DND-41 (cell line): ENCODE measurements around the gene CUL3.

Experiments
- ATAC-seq: fragments of 200-7000 bp; cut with Tn5 transposase; 3 replicates; pipeline ENCODE4 v1.9.1; 2021; ENCODE audit warnings: low read depth; ENCODE audit not compliant: insufficient read depth
- DNase-seq: peaks from one replicate; pipeline ENCODE4 v3.0.0-alpha.2; 2020
- H2AFZ ChIP-seq: 2 replicates; pipeline ENCODE4 v1.6.0; 2012; ENCODE audit warnings: low read depth, low read length
- H3K27ac ChIP-seq: 2 replicates; pipeline ENCODE4 v1.5.1; 2012; ENCODE audit warnings: low read length, inconsistent platforms
- H3K27me3 ChIP-seq: fragments of 200-600 bp; sonication (generic); 2 replicates; pipeline ENCODE4 v1.6.0; 2012; ENCODE audit warnings: low read length, mild to moderate bottlenecking, inconsistent platforms; ENCODE audit not compliant: insufficient read depth, poor library complexity
- H3K36me3 ChIP-seq: 2 replicates; pipeline ENCODE4 v1.5.1; 2012; ENCODE audit warnings: low read length, inconsistent platforms; ENCODE audit not compliant: insufficient read depth
- H3K4me1 ChIP-seq: 2 replicates; pipeline ENCODE4 v1.5.1; 2012; ENCODE audit warnings: mild to moderate bottlenecking, low read length; ENCODE audit not compliant: insufficient read depth
- H3K4me2 ChIP-seq: 2 replicates; pipeline ENCODE4 v1.6.0; 2012; ENCODE audit warnings: mild to moderate bottlenecking, moderate library complexity, low read length, inconsistent platforms; ENCODE audit not compliant: insufficient read depth
- H3K4me3 ChIP-seq, 2 experiments: fragments of 200-600 bp in 1 of 2; shearing (Covaris generic) in 1 of 2; 2 replicates each; pipeline ENCODE4 v1.5.1; 2012 to 2016; ENCODE audit warnings: inconsistent platforms in 2 of 2, low read length in 2 of 2, mild to moderate bottlenecking in 2 of 2, low read depth in 1 of 2, moderate library complexity in 1 of 2
- H3K79me2 ChIP-seq: 2 replicates; pipeline ENCODE4 v1.6.0; 2012; ENCODE audit warnings: low read length, inconsistent platforms; ENCODE audit not compliant: insufficient read depth
- H3K9ac ChIP-seq: 2 replicates; pipeline ENCODE4 v1.6.0; 2012; ENCODE audit warnings: low read depth, mild to moderate bottlenecking, inconsistent platforms, low read length, moderate library complexity
- H3K9me3 ChIP-seq: 2 replicates; pipeline ENCODE4 v1.5.1; 2012; ENCODE audit warnings: low read length, moderate library complexity, mild to moderate bottlenecking, inconsistent platforms; ENCODE audit not compliant: insufficient read depth, severe bottlenecking
- H4K20me1 ChIP-seq: 2 replicates; pipeline ENCODE4 v1.6.0; 2012; ENCODE audit warnings: low read length; ENCODE audit not compliant: insufficient read depth
- CTCF ChIP-seq: IDR thresholded peaks from 2 replicates; pipeline ENCODE4 v1.5.1; 2012; ENCODE audit warnings: borderline replicate concordance, low read length, moderate library complexity, mild to moderate bottlenecking; ENCODE audit not compliant: poor library complexity, severe bottlenecking; ENCODE audit errors: extremely low read depth
- EZH2 ChIP-seq: IDR thresholded peaks from 3 replicates; pipeline ENCODE4 v1.6.1; 2012; ENCODE audit warnings: borderline replicate concordance, low read depth, mild to moderate bottlenecking, moderate library complexity, low read length, inconsistent platforms; ENCODE audit not compliant: severe bottlenecking

CUL3 gene

GRCh38 chr2:224574423-224575084 lies 10.6 kb downstream of the CUL3 start:
- DNase-seq: no peak
- H3K4me3 ChIP-seq: no peak overlapping the region
- TF ChIP-seq EZH2 (no peak), CTCF (no peak)
- H4K20me1 ChIP-seq: peaks cover 85% of the 10 kb centered on the region
- peaks cover 100% of the 10 kb centered on the region for H3K79me2 ChIP-seq
- H2AFZ ChIP-seq: no peak overlapping the region
- no peak overlapping the region for H3K9ac ChIP-seq
- no peaks in the 10 kb centered on the region for H3K36me3 ChIP-seq
- ATAC-seq: peak; percentile 63; the same call in 2 of the 3 replicates
- H3K4me1 ChIP-seq: peaks cover 26% of the 10 kb centered on the region
- no peak overlapping the region; the same call in 1 of the 2 replicates for H3K4me2 ChIP-seq
- H3K27ac ChIP-seq: no peak overlapping the region
- H3K27me3 ChIP-seq: no peaks in the 10 kb centered on the region
- H3K9me3 ChIP-seq: no peaks in the 10 kb centered on the region

- Histone ChIP-seq H3K4me1 (peaks cover 21% of the 10 kb centered on the region), H3K27ac (no peak overlapping the region), H2AFZ (no peak overlapping the region), H3K36me3 (no peaks in the 10 kb centered on the region), H4K20me1 (peaks cover 85% of the 10 kb centered on the region), H3K79me2 (peaks cover 100% of the 10 kb centered on the region), H3K4me3 (no peak overlapping the region), H3K9ac (no peak overlapping the region), H3K4me2 (no peak overlapping the region), H3K27me3 (no peaks in the 10 kb centered on the region), H3K9me3 (no peaks in the 10 kb centered on the region)
- TF ChIP-seq CTCF (no peak), EZH2 (no peak)
- DNase-seq: no peak
- ATAC-seq: no peak
Observed at GRCh38 chr2:224573724-224574123, 11.4 kb downstream of the CUL3 start.

GRCh38 chr2:224572338-224572737 lies 12.8 kb downstream of the CUL3 start:
- peaks cover 100% of the 10 kb centered on the region for H3K79me2 ChIP-seq
- DNase-seq (no peak), ATAC-seq (no peak)
- no peak overlapping the region for H3K27ac ChIP-seq
- no peaks in the 10 kb centered on the region for H3K27me3 ChIP-seq
- H3K36me3 ChIP-seq: peaks cover 3% of the 10 kb centered on the region; the same call in 1 of the 2 replicates
- H2AFZ ChIP-seq: no peak overlapping the region
- H3K4me1 ChIP-seq: peaks cover 21% of the 10 kb centered on the region
- no peaks in the 10 kb centered on the region for H3K9me3 ChIP-seq
- no peak overlapping the region for H3K9ac ChIP-seq
- peaks cover 89% of the 10 kb centered on the region for H4K20me1 ChIP-seq
- no peak overlapping the region for H3K4me2 ChIP-seq
- TF ChIP-seq EZH2: no peak
- no peak for TF ChIP-seq CTCF
- no peak overlapping the region for H3K4me3 ChIP-seq
